PC-3 (cell line): ENCODE data around the gene CCDC14. TPM values are rescaled to one million over a fixed set of nuclear protein-coding genes. Genes with fewer than 3 reads are reported as not detected.

Experiments
- ATAC-seq: fragments of 200-7000 bp; cut with Tn5 transposase; 2 replicates; pipeline ENCODE4 v1.9.1; 2020; ENCODE audit warnings: mild to moderate bottlenecking, moderate library complexity
- BruUV-seq: library from RNA; stranded (reverse); fragments of 400-500 nt; replicated peaks from 2 replicates; lab custom pipeline; 2021; lab: Mats Ljungman, UMichigan
- CTCF ChIA-PET: fragments of 300-600 bp; sonication (Branson Sonifier 250); formaldehyde crosslinking; loops from one replicate; lab custom pipeline; 2022; ENCODE audit warnings: antibody characterized with exemption; lab: Charles Lee
- POLR2A ChIA-PET: fragments of 300-600 bp; sonication (Branson Sonifier 250); formaldehyde crosslinking; loops from one replicate; lab custom pipeline; 2022; ENCODE audit warnings: antibody characterized with exemption; ENCODE audit not compliant: unreplicated experiment; lab: Charles Lee
- DNase-seq: peaks from one replicate; pipeline ENCODE4 v3.0.0-alpha.2; 2015
- H2AFZ ChIP-seq: fragments of 300-600 bp; sonication (generic); 2 replicates; pipeline ENCODE4 v1.6.0; 2016; ENCODE audit warnings: antibody characterized with exemption, low read length
- H3F3A ChIP-seq: fragments of 300-600 bp; sonication (generic); one replicate; pipeline ENCODE4 v1.6.0; 2017; ENCODE audit warnings: antibody characterized with exemption, low read length, control low read depth, mild to moderate bottlenecking; ENCODE audit not compliant: unreplicated experiment
- H3K27ac ChIP-seq: fragments of 300-600 bp; sonication (generic); 2 replicates; pipeline ENCODE4 v1.5.1; 2016; ENCODE audit warnings: mild to moderate bottlenecking, low read length
- H3K27me3 ChIP-seq: fragments of 300-600 bp; sonication (generic); 2 replicates; pipeline ENCODE4 v1.6.1; 2016; ENCODE audit warnings: low read length, mixed read lengths
- H3K36me3 ChIP-seq: fragments of 300-600 bp; sonication (generic); 2 replicates; pipeline ENCODE4 v1.6.1; 2016; ENCODE audit warnings: low read depth, mixed run types, low read length, mixed read lengths
- H3K4me1 ChIP-seq: fragments of 300-600 bp; sonication (generic); 2 replicates; pipeline ENCODE4 v1.5.1; 2016; ENCODE audit warnings: low read length; ENCODE audit not compliant: insufficient read depth
- H3K4me2 ChIP-seq: fragments of 300-600 bp; sonication (generic); 2 replicates; pipeline ENCODE4 v1.6.0; 2016; ENCODE audit warnings: low read length
- H3K4me3 ChIP-seq: fragments of 300-600 bp; sonication (generic); 2 replicates; pipeline ENCODE4 v1.5.1; 2016; ENCODE audit warnings: mild to moderate bottlenecking, low read length, mixed read lengths
- H3K79me2 ChIP-seq: fragments of 300-600 bp; sonication (generic); 2 replicates; pipeline ENCODE4 v1.6.1; 2017; ENCODE audit warnings: low read length, mixed read lengths
- H3K9ac ChIP-seq: fragments of 300-600 bp; sonication (generic); 2 replicates; pipeline ENCODE4 v1.6.0; 2016; ENCODE audit warnings: mild to moderate bottlenecking, low read length
- H3K9me2 ChIP-seq: fragments of 300-600 bp; sonication (generic); replicated peaks from 2 replicates; pipeline ENCODE4 v1.6.1; 2016; ENCODE audit warnings: mixed run types, low read length, mixed read lengths
- H3K9me3 ChIP-seq: fragments of 300-600 bp; sonication (generic); 2 replicates; pipeline ENCODE4 v1.6.1; 2016; ENCODE audit warnings: low read length, mixed read lengths
- H4K20me1 ChIP-seq: fragments of 300-600 bp; sonication (generic); 2 replicates; pipeline ENCODE4 v1.6.1; 2016; ENCODE audit warnings: low read length, mixed read lengths
- EZH2 ChIP-seq: fragments of 300-600 bp; sonication (generic); IDR thresholded peaks from one replicate; pipeline ENCODE4 v1.6.1; 2017; ENCODE audit warnings: antibody characterized with exemption, mild to moderate bottlenecking, low read length; ENCODE audit not compliant: unreplicated experiment
- EZH2phosphoT487 ChIP-seq: fragments of 300-600 bp; sonication (generic); IDR thresholded peaks from 2 replicates; pipeline ENCODE4 v1.6.1; 2018; ENCODE audit warnings: mild to moderate bottlenecking, antibody characterized with exemption, low read length, borderline replicate concordance
- intact Hi-C: fragments of 100-400 bp; cut with micrococcal nuclease; formaldehyde crosslinking; loops from 2 replicates; pipeline ENCODE4 v1.9.0; 2023
- total RNA-seq: library from RNA; depleted of rRNA; stranded (reverse); fragments of >200 nt; gene quantifications from 2 replicates; pipeline ENCODE4 v1.2.3, GENCODE V29; 2014
- TF ChIP-seq, protein P1 (sequence below): fragments of 300-600 bp; sonication (generic); conservative IDR thresholded peaks from 2 replicates; pipeline ENCODE4 v1.5.1; 2017; ENCODE audit warnings: antibody characterized with exemption, low read depth, mild to moderate bottlenecking, low read length

Gene CCDC14
- total RNA-seq, 1 experiment from 2014 or later: 62.6 TPM

GRCh38 chr3:123934250-123934649 lies 26.8 kb downstream of the CCDC14 start:
- Histone ChIP-seq H3K9me3 (no peaks in the 10 kb centered on the region), H3K27me3 (no peaks in the 10 kb centered on the region), H3K9ac (no peak overlapping the region), H4K20me1 (no peaks in the 10 kb centered on the region), H3K9me2 (no peaks in the 10 kb centered on the region), H3F3A (no peaks in the 10 kb centered on the region), H3K27ac (no peak overlapping the region), H3K36me3 (peaks cover 23% of the 10 kb centered on the region; the same call in 1 of the 2 replicates), H3K79me2 (no peaks in the 10 kb centered on the region), H3K4me3 (no peak overlapping the region), H3K4me1 (no peaks in the 10 kb centered on the region), H2AFZ (no peak overlapping the region), H3K4me2 (no peak overlapping the region)
- intact Hi-C loops: no loop called here
- no peak for DNase-seq
- BruUV-seq: no TSS peak
- no peak for ATAC-seq
- POLR2A ChIA-PET: no interaction called here
- CTCF ChIA-PET: no interaction called here
- TF ChIP-seq EZH2 (no peak), EZH2phosphoT487 (no peak)
- TF ChIP-seq, protein P1, sequence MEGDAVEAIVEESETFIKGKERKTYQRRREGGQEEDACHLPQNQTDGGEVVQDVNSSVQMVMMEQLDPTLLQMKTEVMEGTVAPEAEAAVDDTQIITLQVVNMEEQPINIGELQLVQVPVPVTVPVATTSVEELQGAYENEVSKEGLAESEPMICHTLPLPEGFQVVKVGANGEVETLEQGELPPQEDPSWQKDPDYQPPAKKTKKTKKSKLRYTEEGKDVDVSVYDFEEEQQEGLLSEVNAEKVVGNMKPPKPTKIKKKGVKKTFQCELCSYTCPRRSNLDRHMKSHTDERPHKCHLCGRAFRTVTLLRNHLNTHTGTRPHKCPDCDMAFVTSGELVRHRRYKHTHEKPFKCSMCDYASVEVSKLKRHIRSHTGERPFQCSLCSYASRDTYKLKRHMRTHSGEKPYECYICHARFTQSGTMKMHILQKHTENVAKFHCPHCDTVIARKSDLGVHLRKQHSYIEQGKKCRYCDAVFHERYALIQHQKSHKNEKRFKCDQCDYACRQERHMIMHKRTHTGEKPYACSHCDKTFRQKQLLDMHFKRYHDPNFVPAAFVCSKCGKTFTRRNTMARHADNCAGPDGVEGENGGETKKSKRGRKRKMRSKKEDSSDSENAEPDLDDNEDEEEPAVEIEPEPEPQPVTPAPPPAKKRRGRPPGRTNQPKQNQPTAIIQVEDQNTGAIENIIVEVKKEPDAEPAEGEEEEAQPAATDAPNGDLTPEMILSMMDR: no peak

- TF ChIP-seq, protein P1: no peak
- no peak for TF ChIP-seq EZH2
- no peak for TF ChIP-seq EZH2phosphoT487
- Histone ChIP-seq H3K27me3 (no peaks in the 10 kb centered on the region), H2AFZ (no peak overlapping the region), H3K27ac (no peak overlapping the region), H3F3A (no peaks in the 10 kb centered on the region), H3K36me3 (peaks cover 24% of the 10 kb centered on the region; the same call in 1 of the 2 replicates), H3K4me3 (no peak overlapping the region), H4K20me1 (no peaks in the 10 kb centered on the region), H3K9ac (no peak overlapping the region), H3K9me3 (no peaks in the 10 kb centered on the region), H3K4me1 (no peaks in the 10 kb centered on the region), H3K9me2 (no peaks in the 10 kb centered on the region), H3K4me2 (no peak overlapping the region), H3K79me2 (no peaks in the 10 kb centered on the region)
- ATAC-seq: no peak
- intact Hi-C loops: no loop called here
- no peak for DNase-seq
- ChIA-PET CTCF (interaction anchor here (1.0 kb wide), 1 partner anchor 11 kb away, joined by 4 read pairs; no protein-coding TSS in a partner anchor), POLR2A (no interaction called here)
- no TSS peak for BruUV-seq
Measured at GRCh38 chr3:123930445-123930844, 30.6 kb downstream of the CCDC14 start.

DNA sequence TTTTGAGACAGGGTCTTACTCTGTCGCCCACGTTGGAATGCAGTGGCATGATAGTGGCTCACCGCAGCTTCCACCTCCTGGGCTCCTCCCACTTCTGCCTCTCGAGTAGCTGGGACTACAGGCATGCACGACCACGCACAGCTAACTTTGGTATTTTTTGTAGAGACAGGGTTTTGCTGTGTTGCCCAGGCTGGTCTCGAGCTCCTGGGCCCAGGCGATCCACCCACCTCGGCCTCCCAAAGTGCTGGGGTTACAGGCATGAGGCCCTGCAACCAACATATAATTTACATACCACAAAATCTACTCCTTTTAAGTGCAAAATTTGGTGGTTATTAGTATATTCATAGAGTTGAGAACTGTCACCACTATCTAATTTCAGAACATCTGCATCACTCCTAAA lies 31.7 kb downstream of the CCDC14 start:
- H3K36me3 ChIP-seq: peaks cover 21% of the 10 kb centered on the region; the same call in 1 of the 2 replicates
- DNase-seq: no peak
- H3F3A ChIP-seq: no peaks in the 10 kb centered on the region
- no peak overlapping the region for H3K4me2 ChIP-seq
- H3K4me1 ChIP-seq: no peaks in the 10 kb centered on the region
- intact Hi-C loops: no loop called here
- ChIA-PET CTCF (interaction anchor here (1.1 kb wide), 1 partner anchor 12 kb away, joined by 3 read pairs; no protein-coding TSS in a partner anchor), POLR2A (no interaction called here)
- no peaks in the 10 kb centered on the region for H3K27me3 ChIP-seq
- ATAC-seq: no peak
- H4K20me1 ChIP-seq: no peaks in the 10 kb centered on the region
- no peak overlapping the region for H3K9ac ChIP-seq
- TF ChIP-seq, protein P1: no peak
- TF ChIP-seq EZH2phosphoT487 (no peak), EZH2 (no peak)
- H3K4me3 ChIP-seq: no peak overlapping the region
- H3K27ac ChIP-seq: no peak overlapping the region
- BruUV-seq: no TSS peak
- H3K9me3 ChIP-seq: no peaks in the 10 kb centered on the region
- H3K79me2 ChIP-seq: no peaks in the 10 kb centered on the region
- no peak overlapping the region for H2AFZ ChIP-seq
- H3K9me2 ChIP-seq: no peaks in the 10 kb centered on the region
